C4-2B (cell line): ENCODE results near the gene C20orf173.

Experiments
- H3K27ac ChIP-seq: fragments of 450-650 bp; 2 replicates; pipeline ENCODE4 v1.5.1; 2017
- ZFX ChIP-seq: fragments of 450-650 bp; IDR thresholded peaks from 2 replicates; pipeline ENCODE4 v1.6.1; 2017
- TF ChIP-seq, protein P1 (sequence below): fragments of 450-650 bp; conservative IDR thresholded peaks from 2 replicates; pipeline ENCODE4 v1.5.1; 2017; ENCODE audit warnings: mild to moderate bottlenecking

The C20orf173 gene

DNA sequence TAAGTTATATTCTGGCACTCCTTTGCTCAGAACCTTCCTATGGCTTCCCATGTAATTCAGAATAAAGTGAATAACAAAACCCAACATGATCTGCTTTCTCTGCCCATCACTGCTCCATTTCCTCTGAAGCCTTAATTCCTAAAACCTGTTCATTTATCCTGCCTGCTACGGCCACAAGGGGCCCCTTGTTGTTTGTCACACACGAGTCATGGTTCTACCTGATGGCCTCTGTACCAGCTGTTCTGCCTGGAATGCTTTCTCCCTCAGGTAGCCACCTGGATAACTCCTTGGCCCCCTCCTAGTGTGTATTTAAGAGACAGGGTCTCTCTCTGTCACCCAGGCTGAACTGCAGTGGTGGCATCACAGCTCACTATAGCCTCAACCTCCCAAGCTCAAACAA lies 39.2 kb upstream of the C20orf173 start:
- TF ChIP-seq, protein P1, sequence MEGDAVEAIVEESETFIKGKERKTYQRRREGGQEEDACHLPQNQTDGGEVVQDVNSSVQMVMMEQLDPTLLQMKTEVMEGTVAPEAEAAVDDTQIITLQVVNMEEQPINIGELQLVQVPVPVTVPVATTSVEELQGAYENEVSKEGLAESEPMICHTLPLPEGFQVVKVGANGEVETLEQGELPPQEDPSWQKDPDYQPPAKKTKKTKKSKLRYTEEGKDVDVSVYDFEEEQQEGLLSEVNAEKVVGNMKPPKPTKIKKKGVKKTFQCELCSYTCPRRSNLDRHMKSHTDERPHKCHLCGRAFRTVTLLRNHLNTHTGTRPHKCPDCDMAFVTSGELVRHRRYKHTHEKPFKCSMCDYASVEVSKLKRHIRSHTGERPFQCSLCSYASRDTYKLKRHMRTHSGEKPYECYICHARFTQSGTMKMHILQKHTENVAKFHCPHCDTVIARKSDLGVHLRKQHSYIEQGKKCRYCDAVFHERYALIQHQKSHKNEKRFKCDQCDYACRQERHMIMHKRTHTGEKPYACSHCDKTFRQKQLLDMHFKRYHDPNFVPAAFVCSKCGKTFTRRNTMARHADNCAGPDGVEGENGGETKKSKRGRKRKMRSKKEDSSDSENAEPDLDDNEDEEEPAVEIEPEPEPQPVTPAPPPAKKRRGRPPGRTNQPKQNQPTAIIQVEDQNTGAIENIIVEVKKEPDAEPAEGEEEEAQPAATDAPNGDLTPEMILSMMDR: no peak; the same call in 1 of the 2 replicates
- TF ChIP-seq ZFX: no peak
- no peak overlapping the region for H3K27ac ChIP-seq

DNA sequence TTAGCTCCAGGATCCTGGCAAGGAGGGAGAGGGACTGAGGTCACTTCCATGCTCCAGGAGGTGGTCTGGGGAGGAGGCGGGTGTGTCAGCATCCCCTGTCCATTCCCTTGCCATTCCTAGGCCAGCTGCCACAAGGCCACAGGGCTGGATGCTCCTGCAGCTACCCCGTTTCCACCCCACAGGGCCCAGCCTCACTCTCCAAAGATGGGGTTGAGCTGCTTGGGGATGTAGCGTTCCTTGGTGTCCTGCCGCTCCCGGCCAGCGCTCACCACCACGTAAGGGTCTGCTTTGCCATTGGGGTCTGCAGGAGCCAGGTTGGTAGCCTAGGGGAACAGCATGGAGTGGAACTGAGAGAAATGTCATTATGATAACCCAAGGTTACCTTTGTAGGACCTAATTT lies 35.5 kb upstream of the C20orf173 start:
- TF ChIP-seq ZFX: no peak
- TF ChIP-seq, protein P1: no peak

DNA sequence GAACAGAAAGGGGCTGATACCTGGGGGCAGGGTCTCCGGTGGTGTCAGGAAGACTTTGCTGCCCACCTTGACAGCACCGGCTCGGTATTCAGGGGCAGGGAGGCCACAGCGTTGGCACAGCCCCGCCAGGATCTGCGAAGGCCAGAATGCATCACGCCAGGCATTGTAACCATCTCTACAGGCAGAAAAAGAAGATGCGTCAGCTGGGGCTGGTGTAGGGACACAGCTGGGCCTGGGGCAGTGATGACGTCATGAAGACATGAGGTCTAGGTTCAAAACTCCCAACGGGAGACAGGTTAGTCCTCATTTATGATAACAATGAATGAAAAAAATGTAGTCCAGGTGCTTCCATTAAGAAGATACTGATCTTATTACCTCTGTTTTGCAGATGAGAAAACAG lies 34.4 kb upstream of the C20orf173 start:
- TF ChIP-seq, protein P1: no peak
- no peak for TF ChIP-seq ZFX
- H3K27ac ChIP-seq: no peak overlapping the region

More for the DNA sequence above, 35.5 kb upstream of the C20orf173 start:
- no peak overlapping the region for H3K27ac ChIP-seq

DNA sequence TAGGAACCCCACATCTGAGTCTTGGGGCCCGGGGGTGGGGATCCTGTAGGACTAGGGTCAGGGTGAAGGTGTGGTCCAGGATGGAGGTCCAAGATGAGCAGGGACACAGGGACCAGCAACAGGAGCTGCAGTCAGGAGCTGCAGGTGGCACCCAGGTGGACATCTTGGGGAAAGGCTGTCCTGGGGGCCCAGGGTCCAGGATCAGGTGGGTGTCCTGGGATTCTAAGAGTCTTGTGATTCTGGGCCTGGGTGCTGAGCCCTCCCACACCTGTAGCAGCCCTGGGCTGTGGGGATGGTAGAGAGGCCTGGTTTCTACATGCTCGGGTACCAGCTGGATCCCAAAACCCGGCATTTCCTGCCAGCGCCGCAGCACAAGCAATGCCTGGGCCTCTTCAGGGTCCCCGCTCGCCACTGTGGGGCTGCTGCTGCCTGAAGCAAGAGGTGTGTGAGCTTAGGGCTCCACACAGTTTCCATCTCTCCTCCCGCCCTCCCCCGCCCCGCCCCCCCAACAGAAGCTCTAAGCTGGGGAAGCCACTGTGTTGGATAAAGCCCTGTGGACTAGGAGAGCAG lies 33.2 kb upstream of the C20orf173 start:
- TF ChIP-seq, protein P1: no peak
- no peak for TF ChIP-seq ZFX
- no peak overlapping the region for H3K27ac ChIP-seq

DNA sequence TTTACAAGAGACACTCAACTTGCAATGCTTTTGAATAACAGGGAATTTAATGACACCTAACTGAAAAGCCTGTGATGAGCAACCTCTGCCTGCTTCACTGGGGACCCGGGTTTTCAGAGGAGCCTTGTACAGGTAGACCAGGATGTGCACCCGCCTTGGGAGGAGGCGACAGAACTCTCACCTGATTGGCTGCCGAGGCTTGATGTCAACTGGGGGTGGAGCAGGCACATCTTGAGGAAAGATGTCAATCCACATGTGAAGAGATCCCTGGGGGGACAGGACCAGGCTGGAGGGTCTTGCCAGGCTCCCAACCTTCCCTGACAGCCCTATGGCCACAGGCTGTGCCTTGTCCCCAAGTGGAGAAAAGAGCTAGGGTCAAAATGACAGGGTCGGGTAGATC lies 32.2 kb upstream of the C20orf173 start:
- TF ChIP-seq ZFX: no peak
- TF ChIP-seq, protein P1: no peak
- H3K27ac ChIP-seq: no peak overlapping the region

DNA sequence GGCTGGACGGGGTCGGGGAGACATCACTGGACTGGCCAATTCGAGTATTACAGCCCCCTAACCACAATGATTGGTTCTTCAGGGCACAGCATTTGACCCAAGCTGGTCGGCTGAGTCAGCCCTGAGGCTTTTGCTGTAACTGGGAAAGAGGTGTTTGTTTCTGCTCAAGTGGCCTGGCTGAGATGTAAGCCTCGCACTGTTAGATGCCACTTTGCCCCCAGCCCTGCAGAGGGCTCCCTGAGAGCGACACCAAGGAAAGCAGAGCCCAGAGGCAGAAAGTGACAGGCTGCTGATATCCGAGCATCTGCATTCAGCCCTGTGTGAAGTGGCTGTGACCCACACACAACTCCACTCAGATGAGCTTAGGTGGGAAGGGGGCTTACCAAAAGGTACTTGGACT lies 31.8 kb upstream of the C20orf173 start:
- TF ChIP-seq, protein P1: no peak
- TF ChIP-seq ZFX: no peak
- no peak overlapping the region for H3K27ac ChIP-seq

DNA sequence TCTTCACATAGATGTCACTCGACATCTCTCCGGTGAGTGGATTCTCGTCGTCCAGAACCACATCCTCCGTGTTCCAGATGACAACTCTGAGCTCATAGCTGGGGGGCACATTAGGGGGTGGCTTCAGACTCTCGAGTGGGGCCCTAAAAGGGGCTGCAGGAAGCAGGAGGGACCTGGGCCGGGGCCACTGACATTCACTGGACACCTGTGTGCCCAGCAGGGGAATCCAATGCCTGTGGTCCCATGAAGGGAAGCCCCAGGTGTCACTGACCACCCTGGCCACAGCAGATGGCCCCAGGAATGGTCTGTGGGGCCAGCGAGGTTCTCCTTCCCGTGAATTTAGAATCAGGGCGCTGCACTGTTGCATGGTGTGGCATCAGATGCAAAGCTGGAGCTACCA lies 31.1 kb upstream of the C20orf173 start:
- H3K27ac ChIP-seq: peak overlapping the region; percentile 50
- TF ChIP-seq, protein P1: no peak
- TF ChIP-seq ZFX: no peak
